Medulla oblongata (tissue), 1 donor: ENCODE data around the gene NKX1-1.

Source experiments
- DNase-seq: peaks from one replicate; pipeline ENCODE4 v3.0.0-alpha.2; 2015; ENCODE audit errors: extremely low spot score

NKX1-1 gene

DNA sequence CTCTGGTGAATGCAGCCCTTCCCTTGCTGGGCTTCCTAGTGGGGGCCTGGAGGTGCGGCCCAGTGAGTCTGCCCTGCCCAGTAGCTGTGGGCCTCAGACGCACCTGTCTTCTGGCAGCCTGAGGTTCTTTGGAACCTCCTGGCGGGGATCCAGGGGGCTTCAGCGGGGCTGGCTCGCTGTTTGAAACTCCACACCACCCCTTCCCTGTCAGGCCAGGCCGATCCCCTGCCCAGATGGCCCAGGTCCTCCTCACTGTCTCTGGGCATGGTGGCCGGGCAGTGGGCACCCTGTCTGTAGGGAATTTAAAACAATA, 10.7 kb upstream of the NKX1-1 start:
- no peak for DNase-seq

DNA sequence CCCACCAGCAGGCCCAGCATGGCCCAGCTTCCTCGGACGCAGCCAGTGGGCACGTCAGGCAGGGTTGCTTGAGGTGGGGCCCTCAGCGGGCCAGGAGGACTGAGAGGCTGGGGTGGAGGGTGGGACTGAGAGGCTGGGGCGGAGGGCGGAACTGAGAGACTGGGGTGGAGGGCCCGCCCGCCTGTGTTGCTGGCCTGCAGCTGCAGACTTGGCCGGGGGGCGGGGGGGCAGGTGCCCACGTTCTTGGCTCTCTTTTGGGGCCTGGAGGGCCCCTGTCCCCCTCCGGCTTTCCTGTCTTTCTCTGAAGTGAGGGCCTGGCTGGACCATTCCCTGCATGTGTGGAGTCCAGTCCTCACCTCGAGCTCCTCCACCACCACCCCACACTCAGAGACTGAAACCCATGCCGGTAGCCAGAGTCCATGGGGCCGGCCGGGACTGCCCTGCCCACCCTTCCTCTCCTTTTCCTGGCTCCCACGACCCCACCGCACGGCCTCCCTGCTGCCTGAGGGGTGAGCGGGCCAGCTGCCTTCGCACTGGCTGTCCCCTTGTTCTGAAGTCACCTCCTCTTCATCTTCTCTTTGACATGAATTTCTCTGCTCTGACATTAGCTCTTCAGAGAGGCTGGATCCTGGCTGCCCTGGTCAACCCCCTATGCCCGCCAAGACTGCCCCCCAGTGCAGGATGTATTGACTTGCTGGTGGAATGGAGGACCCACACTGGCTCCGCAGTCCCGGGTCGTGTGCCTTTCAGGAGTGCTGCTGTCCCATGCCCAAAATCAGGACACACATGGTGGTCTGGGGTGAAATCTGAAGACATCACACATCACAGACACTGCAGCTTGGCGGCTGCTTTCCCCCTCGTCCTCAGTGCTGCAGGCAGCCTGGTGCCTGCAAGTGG, 10.1 kb upstream of the NKX1-1 start:
- no peak for DNase-seq

DNA sequence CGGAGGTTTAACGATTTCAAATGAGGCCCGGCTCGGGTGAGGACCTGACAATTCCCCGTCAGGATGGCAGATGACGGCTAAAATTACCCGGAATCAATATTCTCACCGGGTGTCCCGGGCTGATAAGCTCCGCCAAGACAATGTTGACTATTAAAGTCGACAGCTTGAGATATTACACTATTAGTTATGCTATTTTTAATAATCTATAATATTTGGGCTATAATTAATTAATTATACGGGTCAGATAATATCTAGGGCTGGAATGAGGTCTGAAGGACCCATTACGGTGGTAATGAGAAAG, 9.4 kb upstream of the NKX1-1 start:
- DNase-seq = no peak

DNA sequence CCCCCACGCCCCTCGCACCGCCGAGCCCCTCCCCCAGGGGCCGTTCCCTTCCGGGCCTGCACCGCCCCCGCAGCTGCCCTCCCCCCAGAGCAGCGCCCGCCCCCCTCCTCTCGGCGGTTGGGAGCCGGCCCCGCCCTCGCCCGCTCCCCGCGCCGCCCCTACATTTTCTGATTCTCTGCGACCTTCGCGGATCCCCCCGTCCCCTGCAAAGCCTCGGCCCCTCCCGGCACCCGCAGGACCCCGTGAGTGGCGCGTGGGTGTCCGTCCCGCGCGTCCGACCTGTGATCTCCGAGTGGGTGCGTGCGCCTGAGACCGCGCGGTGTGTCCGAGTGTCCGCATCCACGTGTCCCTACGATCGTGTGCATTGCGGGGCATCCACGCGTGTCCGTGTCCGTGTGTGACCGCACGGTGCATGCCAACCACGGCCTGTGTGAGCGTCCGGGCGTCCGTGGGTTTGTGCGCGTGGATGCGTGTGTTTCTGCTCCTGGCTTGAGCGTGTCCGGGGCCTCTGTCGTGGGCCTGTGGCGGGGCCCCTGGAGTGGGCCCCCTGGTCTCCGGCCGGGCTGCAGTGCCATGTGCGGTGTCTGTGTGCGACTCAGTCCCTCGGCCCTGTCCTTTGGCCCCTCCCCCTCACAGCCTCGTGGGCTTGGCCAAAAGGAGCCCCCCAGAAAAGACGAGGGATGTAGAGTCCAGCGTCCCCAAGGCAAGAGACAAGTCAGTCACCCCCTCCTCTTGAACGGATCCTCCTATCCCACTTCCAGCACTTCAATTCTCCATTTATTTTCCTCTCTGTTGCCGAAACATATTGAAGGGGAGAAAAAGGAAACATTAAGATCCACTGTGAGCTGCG, 8.8 kb upstream of the NKX1-1 start:
- no peak for DNase-seq

DNA sequence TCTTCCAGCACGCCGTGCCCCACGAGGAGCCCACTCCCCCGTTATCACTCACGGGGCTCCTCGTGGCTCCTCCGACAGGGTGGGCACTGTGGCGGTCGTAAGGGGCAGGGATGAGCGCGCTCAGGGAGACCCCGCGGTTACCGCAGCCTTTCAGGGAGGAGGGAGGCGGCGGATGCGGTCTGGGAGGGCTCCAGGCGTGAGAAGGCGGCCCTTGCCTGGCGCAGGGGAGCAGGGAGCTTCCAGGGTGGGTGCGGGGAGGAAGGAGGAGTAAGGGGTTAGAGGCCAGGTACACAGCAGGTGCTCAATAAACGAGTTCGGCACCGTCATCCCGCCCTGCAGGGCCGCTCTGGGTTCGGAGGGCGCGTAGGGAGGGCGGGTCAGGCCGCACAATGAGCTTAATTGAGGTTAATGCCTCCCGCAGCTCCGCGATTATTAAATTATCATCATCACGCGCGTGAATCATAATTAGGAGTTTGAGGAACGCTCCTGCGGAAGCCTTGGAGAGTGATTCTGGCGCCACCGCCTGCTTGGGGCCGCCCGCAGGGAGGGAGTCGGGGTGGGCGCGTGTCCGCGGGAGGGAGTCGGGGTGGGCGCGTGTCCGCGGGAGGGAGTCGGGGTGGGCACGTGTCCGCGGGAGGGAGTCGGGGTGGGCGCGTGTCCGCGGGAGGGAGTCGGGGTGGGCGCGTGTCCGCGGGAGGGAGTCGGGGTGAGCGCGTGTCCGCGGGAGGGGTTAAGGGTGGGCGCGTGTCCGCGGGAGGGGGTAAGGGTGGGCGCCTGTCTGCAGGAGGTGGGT, 7.6 kb upstream of the NKX1-1 start:
- no peak for DNase-seq

DNA sequence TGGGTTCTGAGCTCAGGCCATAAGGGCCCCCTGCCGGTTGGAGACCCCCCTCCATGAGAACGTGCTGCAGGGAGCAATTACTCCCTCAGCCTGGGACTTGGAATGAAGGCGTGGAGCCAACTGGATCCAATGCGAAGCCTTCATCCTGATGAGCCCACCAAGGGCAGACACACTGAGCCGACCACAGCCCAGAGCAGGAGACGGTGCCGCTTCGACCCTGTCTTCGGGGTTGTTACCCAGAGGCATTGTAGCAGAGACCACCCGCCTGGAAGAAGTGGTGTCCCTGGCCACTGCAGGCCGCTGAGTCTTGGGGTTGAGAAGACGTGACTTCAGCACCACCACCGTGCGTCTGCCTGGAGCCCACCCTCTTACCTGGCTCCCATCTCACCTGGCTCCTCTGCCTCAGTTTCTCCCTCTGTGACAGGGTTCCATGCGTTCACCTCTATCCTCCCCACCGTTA, 7.0 kb upstream of the NKX1-1 start:
- no peak for DNase-seq

DNA sequence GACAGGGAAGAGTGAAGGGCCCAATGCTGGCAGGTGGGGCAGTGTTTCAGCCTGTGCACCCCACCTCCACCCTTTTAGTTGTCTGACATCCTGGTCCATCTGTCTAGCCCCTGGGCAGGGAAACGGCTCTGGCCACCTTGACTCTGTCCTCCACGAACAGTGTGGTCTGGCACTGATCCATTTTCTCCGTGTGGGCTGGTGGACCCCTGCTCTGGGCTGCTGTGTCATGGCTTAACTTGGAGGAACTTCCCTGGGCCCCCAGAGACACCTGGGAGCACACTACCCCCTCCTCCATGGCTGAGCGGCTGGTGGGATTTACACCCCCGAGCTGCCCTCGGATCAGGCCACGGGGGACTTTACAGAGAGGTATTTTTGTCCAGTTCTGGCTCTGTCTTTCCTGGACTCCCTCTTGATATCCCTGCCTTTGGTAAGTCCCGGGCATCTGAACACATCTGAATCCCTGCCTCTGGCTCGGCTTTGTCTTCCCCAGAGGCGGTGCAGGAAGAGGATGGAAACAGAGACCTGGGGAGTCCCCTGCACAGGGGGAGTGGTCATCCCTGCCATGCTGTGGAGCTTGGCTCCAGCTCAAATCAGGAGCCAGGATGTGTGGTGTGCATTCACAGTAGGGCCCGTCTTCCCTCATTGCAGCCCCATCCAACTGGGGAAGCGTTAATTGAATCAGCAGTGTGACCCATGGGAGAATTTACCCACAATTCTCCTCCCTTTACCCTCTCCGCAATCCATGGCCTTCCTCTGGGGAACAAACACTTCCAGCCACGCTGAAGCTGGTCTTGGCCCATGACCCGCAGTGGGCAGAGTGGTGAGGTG, 6.3 kb upstream of the NKX1-1 start:
- DNase-seq = no peak

DNA sequence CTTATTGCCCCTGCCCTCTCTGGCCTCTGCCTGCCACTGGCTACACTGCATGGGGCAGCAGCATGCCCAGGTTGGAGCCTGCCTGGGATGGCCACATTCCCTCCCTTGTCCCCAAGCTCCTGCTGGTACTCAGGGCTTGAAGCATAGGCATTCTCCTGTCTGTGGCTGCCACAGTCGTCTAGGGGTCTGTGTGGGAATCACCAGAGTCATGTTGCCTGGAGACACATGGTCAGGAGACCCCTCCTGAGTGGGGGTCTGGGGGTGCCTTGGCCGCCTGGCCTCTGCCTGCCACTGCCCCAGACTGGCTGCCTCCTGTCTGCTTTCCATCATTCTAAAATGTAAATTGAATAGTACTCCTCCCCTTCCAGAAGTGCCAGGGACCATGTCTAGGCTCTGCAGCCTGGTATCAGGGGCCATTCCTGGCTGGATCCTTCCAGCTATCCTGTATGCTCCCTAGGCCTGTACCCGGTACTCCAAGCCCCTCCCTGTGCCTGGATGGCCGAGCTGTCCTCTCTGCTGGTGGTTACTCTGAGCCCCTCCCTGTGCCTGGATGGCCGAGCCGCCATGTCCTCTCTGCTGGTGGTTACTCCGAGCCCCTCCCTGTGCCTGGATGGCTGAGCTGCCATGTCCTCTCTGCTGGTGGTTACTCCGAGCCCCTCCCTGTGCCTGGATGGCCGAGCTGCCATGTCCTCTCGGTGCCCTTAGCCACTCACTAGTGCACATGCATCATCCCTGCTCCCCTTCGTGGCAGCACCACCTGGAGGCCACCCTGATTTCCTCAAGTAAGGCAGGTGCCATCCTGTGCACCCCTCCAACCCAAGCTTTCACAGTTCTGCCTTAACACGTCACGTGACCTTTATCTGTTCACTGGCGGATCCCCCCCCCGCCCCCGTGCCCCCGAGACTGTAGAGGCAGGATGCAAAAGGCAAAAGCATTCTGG, 5.5 kb upstream of the NKX1-1 start:
- DNase-seq = no peak

DNA sequence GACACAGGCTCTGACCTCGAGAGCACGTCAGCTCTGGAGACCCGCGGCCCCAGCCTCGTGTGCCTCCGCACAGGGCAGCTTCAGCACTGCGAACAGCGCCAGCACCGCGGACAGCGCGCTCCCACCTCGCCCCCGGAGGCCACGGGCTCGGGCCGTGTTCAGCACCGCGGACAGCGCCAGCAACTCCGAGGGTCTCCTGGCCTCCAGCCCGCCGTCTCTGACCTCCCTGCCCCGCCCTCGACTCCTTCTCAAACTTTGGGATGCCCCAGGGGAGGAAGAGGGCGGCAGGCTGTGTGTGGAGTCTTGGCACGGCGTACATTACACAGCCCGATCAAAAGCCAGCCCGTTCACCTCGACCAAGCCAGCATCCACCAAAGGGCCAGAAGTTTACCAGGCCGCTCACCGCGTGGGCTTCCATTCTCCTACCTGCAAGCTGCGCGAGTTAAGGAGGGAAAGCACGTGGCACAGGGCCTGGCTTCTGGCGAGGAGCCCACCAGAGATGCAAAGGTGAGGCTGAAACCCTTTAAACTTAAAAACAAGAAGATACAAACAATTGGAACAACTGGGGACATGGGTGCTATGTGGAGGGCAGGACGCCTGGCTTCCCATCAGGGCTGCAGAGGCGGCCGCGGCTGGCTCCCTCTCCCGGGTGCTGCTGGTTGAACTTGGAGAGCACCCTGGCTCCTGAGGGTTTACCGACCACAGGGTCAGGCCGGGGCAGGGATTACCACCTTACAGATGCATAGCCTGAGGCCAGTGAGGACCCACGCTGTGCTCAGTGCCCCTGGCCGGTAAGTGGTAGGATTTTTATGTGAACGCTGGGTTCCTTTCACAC, 4.5 kb upstream of the NKX1-1 start:
- no peak for DNase-seq

DNA sequence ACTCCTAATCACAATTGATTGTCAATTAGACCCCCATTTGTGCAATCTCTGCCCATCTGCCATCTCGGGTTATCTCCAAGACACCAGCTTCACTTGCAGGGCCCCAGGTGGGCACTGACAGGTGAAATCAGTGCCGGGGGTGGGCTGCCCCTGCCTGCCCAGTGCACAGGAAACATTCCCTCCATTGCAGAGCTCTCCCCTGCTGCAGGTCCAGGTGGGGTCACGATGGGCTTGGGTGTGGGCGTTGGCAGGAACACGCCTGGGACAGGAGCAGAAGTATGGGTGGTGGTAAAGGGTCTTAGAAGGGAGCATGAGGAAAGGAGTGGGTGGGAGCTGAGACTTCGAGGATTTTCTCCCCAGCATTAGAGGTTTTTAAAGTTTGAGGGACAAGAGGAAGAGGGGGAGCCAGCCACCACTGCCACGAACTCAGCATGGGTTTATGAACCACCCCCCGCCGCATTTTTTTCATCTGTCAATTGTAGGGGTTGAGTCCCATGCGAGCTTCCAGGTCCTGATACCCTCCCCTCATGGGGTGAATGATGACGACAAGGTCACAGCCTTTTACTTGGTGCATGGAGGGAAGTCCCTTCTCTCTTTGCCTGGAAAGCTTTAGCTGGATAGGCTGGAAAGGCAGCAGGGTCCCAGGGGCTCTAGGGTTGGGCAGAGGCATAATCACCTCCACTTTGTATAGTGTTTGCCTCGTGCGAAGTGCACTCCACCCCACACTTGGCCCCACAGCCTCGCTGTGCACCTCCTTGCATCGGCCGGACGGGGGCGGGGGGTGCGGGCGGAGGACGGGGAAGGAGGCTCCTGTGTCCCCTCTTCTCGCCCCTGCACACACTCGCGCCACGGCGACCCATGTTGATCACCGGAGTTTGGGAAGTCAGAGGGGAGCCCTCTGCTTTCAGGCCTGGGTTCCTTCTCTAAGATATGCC, 3.5 kb upstream of the NKX1-1 start:
- DNase-seq = no peak

DNA sequence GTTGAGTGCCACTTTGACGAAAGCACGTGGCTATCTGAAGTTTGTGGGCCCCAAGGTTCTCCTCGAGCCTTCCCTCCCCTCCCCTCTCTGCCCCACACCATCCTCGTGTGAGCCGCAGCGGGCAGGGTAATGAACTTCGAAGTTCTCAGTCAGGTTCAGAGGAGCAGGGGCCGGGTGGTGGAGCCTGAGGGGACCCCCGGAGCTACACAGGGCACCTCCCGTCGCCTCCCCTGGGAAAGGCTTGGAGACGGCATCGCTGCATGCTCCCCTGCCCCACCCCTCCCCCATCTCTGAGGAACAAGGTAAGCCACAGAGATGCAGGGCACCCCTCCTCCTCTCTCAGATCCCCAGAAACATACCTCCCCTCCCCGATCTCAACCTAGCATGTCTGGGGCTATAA, 2.8 kb upstream of the NKX1-1 start:
- DNase-seq = no peak

DNA sequence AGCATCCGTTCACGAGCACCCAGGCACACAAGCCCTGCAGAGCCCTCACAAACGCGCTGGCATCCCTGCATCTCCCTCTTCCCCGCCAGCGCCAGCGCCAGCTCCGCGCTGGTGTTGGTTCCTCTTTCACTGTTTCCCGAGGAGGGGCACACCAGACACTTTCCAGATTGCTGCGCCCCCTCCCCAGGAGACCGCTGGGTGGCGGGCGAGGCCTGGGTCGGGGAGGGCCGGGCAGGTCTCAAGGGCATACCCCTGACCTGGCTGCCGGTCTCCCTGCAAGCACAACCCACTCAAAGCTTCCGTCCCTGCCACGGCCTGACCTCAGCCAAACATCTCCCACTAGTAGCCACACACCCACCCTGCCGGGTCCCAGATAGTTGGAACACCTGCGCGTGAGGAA, 2.2 kb upstream of the NKX1-1 start:
- no peak for DNase-seq

DNA sequence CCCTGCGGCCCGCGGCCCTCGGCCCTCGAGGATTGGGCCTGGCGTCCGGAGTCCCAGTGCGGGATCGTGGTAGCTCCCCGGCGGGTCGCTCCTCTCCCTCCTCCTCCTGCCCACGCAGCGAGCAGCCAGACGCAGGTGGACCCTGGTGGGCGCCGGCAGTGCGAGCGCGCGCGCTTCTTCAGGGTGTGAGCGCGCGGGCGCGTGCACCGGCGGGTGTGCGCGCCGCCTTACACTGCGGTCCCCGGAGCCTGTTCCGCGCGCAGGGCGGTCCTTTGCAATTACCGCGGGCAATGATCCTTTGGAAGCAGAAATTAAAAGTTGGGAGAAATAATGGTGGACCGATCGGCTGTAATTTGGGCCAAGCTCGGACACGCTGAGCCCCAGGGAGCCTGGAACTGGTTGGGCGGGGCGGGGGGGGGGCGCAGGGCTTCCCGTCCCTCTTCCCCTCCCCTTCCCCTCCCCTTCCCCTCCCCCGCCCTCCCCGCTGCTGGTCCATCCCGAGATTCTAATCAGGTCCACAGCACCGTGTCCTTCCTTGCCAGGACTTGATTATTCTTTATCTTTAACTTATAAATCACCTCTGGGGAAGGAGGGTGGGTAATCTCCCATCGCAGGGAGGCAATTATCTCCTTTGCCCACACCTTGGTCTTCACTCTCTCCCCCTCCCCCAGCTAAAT, 1.6 kb upstream of the NKX1-1 start:
- no peak for DNase-seq

DNA sequence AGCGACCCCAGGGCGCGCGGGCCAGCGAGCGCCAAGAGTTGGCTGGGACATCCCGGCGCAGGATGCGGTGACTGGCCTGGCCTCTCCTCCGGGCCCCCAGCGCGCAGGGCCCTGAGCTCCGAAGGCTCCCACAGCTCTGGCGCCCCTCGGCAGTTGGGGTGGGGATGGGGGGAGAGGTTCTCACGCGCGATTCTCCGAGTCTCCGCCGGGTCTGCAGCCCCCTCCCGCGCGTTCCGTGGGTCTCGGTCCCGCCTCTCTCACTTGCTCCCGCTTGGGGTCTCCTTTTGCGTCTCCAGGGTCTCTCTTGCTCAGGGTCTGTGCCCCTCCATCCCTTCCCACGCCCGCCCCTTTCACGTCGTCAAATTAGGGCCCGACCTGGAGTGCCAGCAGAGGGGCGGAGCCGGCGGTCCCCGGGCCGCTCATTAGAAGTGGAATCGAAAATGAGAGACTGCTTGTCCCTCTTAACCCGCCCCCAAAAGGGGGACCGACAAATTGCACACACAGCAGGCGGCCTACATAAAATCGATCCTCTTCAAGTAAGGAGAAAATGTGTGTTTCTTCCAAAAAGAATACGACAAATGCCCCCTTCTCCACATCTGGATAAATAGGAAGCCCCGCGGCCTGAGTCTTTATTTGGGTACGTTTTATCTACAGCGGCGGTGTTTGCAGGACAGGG, 877 bp upstream of the NKX1-1 start:
- no peak for DNase-seq

DNA sequence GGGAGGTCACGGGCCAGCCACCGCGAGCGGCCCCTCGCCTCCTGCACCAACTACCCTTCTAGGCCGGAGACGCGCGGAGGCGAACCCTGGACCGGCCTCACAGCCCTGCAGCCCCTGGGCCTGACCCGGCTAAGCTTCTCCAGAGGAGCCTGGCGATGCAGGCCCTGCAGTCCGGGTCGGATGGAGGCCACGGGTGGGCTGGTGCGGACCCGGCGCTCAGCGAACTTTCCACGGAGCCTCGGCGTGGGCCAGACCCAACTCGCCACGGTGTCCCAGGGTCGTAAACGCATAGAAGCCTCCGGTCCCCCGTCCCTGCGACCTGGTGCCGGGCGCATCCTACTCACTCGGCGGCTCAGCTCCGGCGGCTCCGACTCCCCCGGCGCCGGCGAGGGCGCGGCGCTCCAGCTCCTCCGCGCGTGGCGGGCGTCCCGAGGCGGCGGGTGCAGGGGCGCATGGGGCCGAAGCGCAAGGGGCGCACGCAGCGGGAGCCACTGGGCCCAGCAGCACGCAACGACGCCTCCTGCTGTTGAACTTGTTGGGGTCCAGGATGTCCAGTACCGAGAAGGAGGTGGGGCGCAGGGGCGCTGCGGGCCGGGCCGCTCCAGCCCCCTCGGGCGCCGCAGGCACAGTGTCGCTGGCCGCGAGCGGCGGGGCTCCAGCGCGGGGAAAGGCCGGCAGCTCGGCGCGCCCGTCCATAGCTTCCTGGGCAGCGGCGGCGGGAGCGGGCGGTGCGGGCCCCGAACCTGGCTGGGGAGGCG, 427 bp downstream of the NKX1-1 start:
- DNase-seq = no peak

DNA sequence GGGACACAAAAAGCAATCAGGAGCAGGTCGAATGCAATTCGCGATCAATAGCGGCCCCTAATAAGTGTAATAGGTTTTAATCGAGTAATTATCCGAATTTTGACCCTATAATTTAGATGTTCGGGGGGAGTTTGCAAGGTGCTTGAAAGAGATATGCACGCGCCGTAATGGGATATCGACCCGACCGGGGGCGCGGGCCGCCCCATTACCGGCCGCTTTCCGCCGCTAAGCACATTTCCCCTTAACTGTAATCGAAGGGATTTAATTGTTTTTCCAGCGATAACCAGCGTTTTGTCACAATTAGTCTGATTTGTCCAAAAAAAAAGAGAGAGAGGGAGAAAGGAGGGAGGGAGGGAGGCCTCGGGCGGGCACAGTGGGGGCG, 997 bp downstream of the NKX1-1 start:
- no peak for DNase-seq
